ENCODE data around the gene UCN.

DNA sequence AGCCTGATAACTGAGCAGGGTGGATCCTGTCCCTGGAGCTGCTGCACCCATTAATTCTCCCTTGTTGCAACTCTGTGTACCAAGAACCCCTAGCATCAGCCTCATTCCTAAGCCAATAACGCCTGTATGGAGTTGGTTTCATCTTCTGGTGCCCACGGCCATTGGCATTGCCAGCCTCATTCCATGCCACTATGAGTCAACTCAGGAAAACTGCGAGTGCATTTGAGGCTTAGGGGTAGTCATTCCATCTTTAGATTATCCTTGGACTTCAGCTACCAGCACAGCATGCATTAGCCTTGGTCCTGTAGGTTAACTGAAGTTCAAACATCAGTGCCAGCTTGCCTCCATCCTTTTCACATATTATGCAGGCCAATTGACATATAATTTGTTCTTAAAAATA, 27.4 kb downstream of the UCN start:
- TF ChIP-seq EZH2 (IDR thresholded peaks at IDR 0.05; ENCODE audit: borderline replicate concordance, low read length): no peak
- TF ChIP-seq, protein P1, sequence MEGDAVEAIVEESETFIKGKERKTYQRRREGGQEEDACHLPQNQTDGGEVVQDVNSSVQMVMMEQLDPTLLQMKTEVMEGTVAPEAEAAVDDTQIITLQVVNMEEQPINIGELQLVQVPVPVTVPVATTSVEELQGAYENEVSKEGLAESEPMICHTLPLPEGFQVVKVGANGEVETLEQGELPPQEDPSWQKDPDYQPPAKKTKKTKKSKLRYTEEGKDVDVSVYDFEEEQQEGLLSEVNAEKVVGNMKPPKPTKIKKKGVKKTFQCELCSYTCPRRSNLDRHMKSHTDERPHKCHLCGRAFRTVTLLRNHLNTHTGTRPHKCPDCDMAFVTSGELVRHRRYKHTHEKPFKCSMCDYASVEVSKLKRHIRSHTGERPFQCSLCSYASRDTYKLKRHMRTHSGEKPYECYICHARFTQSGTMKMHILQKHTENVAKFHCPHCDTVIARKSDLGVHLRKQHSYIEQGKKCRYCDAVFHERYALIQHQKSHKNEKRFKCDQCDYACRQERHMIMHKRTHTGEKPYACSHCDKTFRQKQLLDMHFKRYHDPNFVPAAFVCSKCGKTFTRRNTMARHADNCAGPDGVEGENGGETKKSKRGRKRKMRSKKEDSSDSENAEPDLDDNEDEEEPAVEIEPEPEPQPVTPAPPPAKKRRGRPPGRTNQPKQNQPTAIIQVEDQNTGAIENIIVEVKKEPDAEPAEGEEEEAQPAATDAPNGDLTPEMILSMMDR (conservative IDR thresholded peaks at IDR 0.05 in 1 of 2, IDR thresholded peaks at IDR 0.05 in 1 of 2; ENCODE audit: extremely low read depth in 1 of 2, insufficient read depth in 1 of 2, low read depth in 1 of 2, low read length in 2 of 2): no peak
